Esophagus muscularis mucosa (tissue), 3 donors: ENCODE results near the gene DLK1.

Experiments used
- CTCF ChIP-seq, 3 experiments: fragments of 200-600 bp in 2 of 3; fragments of 450-650 bp in 1 of 3; sonication (generic) in 2 of 3; IDR thresholded peaks; one replicate each; pipeline ENCODE4 v1.5.1; 2017 to 2019; ENCODE audit warnings: antibody characterized with exemption in 3 of 3, mild to moderate bottlenecking in 2 of 3, moderate library complexity in 1 of 3
- POLR2A ChIP-seq: fragments of 450-650 bp; IDR thresholded peaks from one replicate; pipeline ENCODE4 v1.6.1; 2017; ENCODE audit warnings: antibody characterized with exemption, moderate library complexity, mild to moderate bottlenecking, low read depth
- POLR2AphosphoS5 ChIP-seq, 2 donors: sonication (generic); formaldehyde crosslinking; IDR thresholded peaks; one replicate each; pipeline ENCODE4 v1.6.1; 2017; ENCODE audit warnings: antibody characterized with exemption in 2 of 2

GRCh38 chr14:100776681-100777365, 50.1 kb downstream of the DLK1 start:
- TF ChIP-seq CTCF (IDR thresholded peaks at IDR 0.05) (no peak), POLR2AphosphoS5 (IDR thresholded peaks at IDR 0.05) (no peak), POLR2A (no peak)
